ENCODE results near the gene HIF1AN. TPM values are rescaled to one million over a fixed set of nuclear protein-coding genes. Genes with fewer than 3 reads are reported as not detected.
A peak's percentile ranks its signal among the peaks of the same experiment; 100 is the strongest.

HIF1AN gene
- polyA plus RNA-seq, 1 donor (not counting 4 experiments of a cell fraction or from before 2014, with no cell fraction given): 16.8 TPM

DNA sequence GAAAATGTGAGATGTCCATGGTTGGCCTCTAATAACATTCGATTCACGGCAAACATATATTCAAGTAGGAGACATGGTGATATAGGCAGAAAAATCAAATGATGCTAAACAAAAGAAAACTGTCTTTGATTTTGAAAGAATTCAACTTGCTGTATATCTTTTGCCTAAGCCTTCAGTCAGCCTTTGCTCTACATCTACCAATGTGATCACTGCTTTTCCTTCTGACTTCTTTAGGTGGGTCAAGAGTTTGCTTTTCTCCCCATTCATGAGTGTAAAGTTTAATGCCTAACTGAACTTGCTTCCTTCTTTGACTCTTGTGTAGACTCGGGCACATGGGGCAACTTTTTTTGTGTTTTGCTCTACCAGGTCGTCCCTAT lies 417 bp upstream of the HIF1AN start:
- Histone ChIP-seq H3K4me1 (ENCODE audit: control insufficient read depth, extremely low read depth, insufficient read depth, low read length) (peaks cover 13% of the 10 kb centered on the region), H3K9me1 (ENCODE audit: control insufficient read depth, extremely low read depth, insufficient read depth, low read length) (no peaks in the 10 kb centered on the region), H3K79me2 (ENCODE audit: control insufficient read depth, insufficient read depth, low read length) (peaks cover 34% of the 10 kb centered on the region), H3K9ac (ENCODE audit: control insufficient read depth, extremely low read depth, insufficient read depth, low read length) (peak overlapping the region; percentile 72), H3K27me3 (ENCODE audit: control insufficient read depth, extremely low read depth, insufficient read depth, low read length) (no peaks in the 10 kb centered on the region), H3K36me3 (ENCODE audit: control insufficient read depth in 2 of 2, extremely low read depth in 1 of 2, insufficient read depth in 2 of 2, low read length in 2 of 2) (peaks cover 2 to 6% of the 10 kb centered on the region in 2 experiments), H3K27ac (ENCODE audit: control insufficient read depth, insufficient read depth, low read length) (no peak overlapping the region), H3K9me3 (ENCODE audit: control insufficient read depth, low read depth, low read length) (no peaks in the 10 kb centered on the region), H3K4me3 (ENCODE audit: control insufficient read depth in 2 of 3, extremely low read depth in 1 of 3, insufficient read depth in 2 of 3, low read depth in 1 of 3, low read length in 3 of 3) (peak overlapping the region; percentile 77 to 82 (median 77)), H4K20me1 (ENCODE audit: control insufficient read depth, extremely low read depth, insufficient read depth, low read length) (no peaks in the 10 kb centered on the region), H3K4me2 (ENCODE audit: control insufficient read depth, extremely low read depth, insufficient read depth, low read depth, low read length) (peak overlapping the region; percentile 80), H2AFZ (ENCODE audit: control insufficient read depth, low read length) (peak overlapping the region; percentile 89)
- dilution Hi-C loops (cut with MboI; ENCODE audit: extremely low pct_ligation_motif_present, low sequenced_read_pairs): no loop called here
- no peak for DNase-seq (ENCODE audit: low read depth, low spot score)
- no peak for TF ChIP-seq EZH2 (IDR thresholded peaks at IDR 0.05; ENCODE audit: low read length)
- TF ChIP-seq, protein P1, sequence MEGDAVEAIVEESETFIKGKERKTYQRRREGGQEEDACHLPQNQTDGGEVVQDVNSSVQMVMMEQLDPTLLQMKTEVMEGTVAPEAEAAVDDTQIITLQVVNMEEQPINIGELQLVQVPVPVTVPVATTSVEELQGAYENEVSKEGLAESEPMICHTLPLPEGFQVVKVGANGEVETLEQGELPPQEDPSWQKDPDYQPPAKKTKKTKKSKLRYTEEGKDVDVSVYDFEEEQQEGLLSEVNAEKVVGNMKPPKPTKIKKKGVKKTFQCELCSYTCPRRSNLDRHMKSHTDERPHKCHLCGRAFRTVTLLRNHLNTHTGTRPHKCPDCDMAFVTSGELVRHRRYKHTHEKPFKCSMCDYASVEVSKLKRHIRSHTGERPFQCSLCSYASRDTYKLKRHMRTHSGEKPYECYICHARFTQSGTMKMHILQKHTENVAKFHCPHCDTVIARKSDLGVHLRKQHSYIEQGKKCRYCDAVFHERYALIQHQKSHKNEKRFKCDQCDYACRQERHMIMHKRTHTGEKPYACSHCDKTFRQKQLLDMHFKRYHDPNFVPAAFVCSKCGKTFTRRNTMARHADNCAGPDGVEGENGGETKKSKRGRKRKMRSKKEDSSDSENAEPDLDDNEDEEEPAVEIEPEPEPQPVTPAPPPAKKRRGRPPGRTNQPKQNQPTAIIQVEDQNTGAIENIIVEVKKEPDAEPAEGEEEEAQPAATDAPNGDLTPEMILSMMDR (optimal IDR thresholded peaks at IDR 0.05 in 1 of 3, IDR thresholded peaks at IDR 0.05 in 1 of 3, conservative IDR thresholded peaks at IDR 0.05 in 1 of 3; ENCODE audit: extremely low read depth in 1 of 3, insufficient read depth in 2 of 3, low read length in 3 of 3): no peak
- no peak for FAIRE-seq

DNA sequence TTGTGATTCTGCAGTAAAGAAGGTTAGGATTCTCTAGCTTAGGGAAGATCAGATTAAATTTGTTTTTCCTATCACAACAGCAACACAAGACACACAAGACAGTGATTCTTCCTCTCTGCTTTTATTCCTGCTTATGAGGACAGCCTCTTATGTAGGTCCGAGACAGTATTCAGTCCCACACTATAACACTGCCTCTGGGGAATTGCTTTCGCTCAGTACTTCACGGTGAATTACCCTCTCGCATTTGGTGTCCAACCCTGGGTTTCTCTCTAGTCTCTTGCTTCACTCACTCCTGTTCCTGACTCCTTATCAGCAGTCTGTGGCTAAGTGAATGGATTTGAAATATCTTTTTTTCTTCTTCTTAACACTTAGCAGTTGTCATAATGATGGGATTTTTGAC lies 1.7 kb downstream of the HIF1AN start:
- dilution Hi-C loops (cut with MboI; ENCODE audit: extremely low pct_ligation_motif_present, low sequenced_read_pairs): no loop called here
- Histone ChIP-seq H3K79me2 (ENCODE audit: control insufficient read depth, insufficient read depth, low read length) (peaks cover 37% of the 10 kb centered on the region), H3K4me2 (ENCODE audit: control insufficient read depth, extremely low read depth, insufficient read depth, low read depth, low read length) (peak overlapping the region; percentile 80), H3K27me3 (ENCODE audit: control insufficient read depth, extremely low read depth, insufficient read depth, low read length) (no peaks in the 10 kb centered on the region), H3K9ac (ENCODE audit: control insufficient read depth, extremely low read depth, insufficient read depth, low read length) (no peak overlapping the region), H3K36me3 (ENCODE audit: control insufficient read depth in 2 of 2, extremely low read depth in 1 of 2, insufficient read depth in 2 of 2, low read length in 2 of 2) (peaks cover 8 to 11% of the 10 kb centered on the region in 2 experiments), H4K20me1 (ENCODE audit: control insufficient read depth, extremely low read depth, insufficient read depth, low read length) (no peaks in the 10 kb centered on the region), H3K4me3 (ENCODE audit: control insufficient read depth in 2 of 3, extremely low read depth in 1 of 3, insufficient read depth in 2 of 3, low read depth in 1 of 3, low read length in 3 of 3) (no peak overlapping the region), H3K4me1 (ENCODE audit: control insufficient read depth, extremely low read depth, insufficient read depth, low read length) (peaks cover 13% of the 10 kb centered on the region), H3K9me3 (ENCODE audit: control insufficient read depth, low read depth, low read length) (no peaks in the 10 kb centered on the region), H3K27ac (ENCODE audit: control insufficient read depth, insufficient read depth, low read length) (no peak overlapping the region), H2AFZ (ENCODE audit: control insufficient read depth, low read length) (no peak overlapping the region), H3K9me1 (ENCODE audit: control insufficient read depth, extremely low read depth, insufficient read depth, low read length) (no peaks in the 10 kb centered on the region)
- no peak for TF ChIP-seq EZH2 (IDR thresholded peaks at IDR 0.05; ENCODE audit: low read length)
- TF ChIP-seq, protein P1 (optimal IDR thresholded peaks at IDR 0.05 in 1 of 3, IDR thresholded peaks at IDR 0.05 in 1 of 3, conservative IDR thresholded peaks at IDR 0.05 in 1 of 3; ENCODE audit: extremely low read depth in 1 of 3, insufficient read depth in 2 of 3, low read length in 3 of 3): no peak
- FAIRE-seq (no peak), DNase-seq (ENCODE audit: low read depth, low spot score) (no peak)

Measured in keratinocyte (primary cell).